Measurements from ENCODE around the gene PPP3CA.

Gene PPP3CA

DNA sequence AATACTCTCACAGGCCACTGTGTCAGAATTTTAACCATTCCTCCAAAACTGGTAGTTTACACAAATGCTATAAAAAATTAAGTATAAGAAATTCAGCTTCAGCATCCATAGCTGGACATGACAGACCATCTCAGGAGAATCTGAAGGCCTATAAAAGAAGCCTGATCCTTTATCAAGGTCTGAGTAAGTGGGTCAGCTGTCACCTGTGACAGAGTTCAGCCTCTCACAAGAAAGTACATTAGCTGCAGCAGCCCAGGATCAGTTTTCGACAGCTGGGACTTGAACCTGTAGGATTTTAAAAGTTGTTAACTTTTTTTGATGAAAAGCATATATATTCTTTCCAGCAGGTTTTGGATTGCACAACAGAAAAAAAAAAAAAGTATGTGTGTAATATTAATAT, 60.7 kb downstream of the PPP3CA start:
- no peak for DNase-seq

DNA sequence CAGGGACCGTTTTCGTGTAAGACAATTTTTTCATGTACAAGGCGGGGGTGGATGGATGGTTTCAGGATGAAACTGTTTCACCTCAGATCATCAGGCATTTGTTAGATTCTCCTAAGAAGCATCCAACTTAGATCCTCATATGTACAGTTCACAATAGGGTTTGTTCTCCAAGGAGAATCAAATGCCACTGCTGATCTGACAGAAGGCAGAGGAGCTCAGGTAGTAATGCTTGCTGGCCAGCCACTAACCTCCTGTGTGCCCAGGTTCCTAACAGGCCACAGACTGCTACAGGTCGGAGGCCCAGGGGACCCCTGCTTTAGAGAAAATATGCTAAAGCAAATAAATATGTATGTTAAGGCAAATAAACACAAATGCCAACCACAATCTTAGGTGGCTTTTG, 61.3 kb downstream of the PPP3CA start:
- DNase-seq: no peak

GRCh38 chr4:101284546-101284945, 62.8 kb downstream of the PPP3CA start:
- no peak for DNase-seq

DNA sequence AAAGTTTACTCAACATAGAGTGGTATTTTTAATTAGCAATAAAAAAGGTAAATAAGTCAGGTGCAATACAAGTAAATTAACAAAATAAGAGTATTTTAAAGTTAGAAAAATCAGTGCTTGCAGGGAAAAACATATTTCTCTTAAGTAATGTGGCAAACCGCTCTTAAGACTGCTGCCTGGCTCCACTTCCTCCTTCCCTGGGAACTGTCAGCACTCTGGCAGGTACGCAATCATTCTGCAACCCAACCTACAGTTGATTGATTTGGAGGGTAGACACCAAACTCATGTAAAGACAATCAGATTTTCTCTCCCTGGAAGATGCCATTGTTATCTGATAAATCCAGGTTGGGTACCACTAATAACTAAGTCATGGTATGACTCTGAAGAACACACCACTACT, 63.9 kb downstream of the PPP3CA start:
- DNase-seq: no peak

- no peak for DNase-seq
Measured at GRCh38 chr4:101282076-101282844, 65.1 kb downstream of the PPP3CA start.

- DNase-seq: no peak
Measured at GRCh38 chr4:101280866-101281600, 66.3 kb downstream of the PPP3CA start.

GRCh38 chr4:101279377-101279871, 67.9 kb downstream of the PPP3CA start:
- no peak for DNase-seq

GRCh38 chr4:101277671-101278070, 69.7 kb downstream of the PPP3CA start:
- no peak for DNase-seq

DNA sequence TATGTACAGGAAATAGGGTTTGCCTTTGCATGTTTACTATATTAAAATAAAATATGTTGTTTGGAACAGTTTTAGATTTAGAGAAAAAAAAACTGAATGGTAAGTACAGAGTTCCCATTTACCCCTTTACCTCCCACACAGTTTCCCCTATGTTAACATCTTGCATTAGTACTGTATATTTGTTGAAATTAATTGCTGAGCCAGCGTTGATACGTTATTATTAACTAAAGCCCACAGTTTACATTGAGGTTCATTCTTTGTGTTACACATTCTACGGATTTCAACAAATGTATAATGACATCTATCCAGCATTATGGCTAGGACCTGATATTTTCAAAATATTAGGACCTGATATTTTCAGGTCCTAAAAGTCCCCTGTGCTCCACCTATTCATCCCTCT, 70.7 kb downstream of the PPP3CA start:
- DNase-seq: no peak

GRCh38 chr4:101274888-101275752, 72.2 kb downstream of the PPP3CA start:
- no peak for DNase-seq

GRCh38 chr4:101271516-101271915, 75.8 kb downstream of the PPP3CA start:
- no peak for DNase-seq

DNA sequence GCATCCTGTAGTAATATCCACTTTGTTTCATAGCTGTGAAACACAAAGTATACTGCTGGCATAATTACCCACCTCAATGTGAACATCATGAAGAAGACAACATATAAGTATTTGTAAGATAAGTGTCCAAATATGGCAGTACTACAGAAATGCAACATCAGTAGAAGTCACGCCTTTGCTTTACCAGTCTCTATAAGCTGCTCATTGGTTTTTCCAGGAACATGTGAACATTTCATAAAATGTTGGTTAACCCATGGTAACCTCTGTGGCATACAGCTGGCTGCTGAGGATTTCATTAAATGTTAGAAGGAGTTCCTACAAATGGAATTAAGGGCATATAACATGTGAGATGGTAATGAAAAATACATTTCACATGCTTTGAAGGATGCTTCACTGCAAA, 77.6 kb downstream of the PPP3CA start:
- DNase-seq: no peak

DNA sequence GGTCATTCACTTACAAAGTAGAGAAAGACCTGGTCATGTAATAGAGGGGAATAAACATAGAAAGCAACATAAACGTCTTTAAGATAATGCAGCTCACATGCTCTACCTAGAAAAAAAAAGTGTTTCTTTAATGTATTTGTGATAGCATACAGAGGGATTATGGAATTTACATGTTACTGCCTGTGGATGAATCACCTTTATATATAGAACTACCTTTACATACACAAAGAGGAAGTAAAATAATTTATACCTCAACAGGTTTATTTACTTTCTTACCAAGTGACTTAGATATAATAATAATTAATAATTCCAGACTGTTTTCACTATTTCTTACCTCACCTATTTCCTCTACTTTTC, 81.5 kb downstream of the PPP3CA start:
- DNase-seq: no peak

GRCh38 chr4:101264993-101265815, 82.1 kb downstream of the PPP3CA start:
- no peak for DNase-seq

DNA sequence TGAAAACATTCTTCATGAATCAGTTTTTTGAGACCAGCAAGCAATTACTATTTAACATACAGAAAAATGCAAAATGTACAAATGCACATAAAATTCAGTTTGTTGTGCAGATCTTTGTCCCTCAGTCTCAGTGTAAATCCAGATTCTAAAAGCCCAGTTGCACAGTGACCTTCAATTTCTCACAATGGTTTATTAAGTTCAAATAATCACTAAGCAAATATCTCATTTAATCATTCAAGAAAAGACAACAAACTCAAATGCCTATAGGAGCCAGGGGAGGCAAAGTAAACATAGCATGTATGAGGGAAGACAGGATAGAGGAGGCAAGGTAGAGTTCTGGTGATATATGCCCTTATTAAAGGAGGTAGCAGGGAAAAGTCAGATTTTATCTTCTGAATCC, 82.8 kb downstream of the PPP3CA start:
- no peak for DNase-seq

- no peak for DNase-seq
Measured at GRCh38 chr4:101262683-101263082, 84.6 kb downstream of the PPP3CA start.

DNA sequence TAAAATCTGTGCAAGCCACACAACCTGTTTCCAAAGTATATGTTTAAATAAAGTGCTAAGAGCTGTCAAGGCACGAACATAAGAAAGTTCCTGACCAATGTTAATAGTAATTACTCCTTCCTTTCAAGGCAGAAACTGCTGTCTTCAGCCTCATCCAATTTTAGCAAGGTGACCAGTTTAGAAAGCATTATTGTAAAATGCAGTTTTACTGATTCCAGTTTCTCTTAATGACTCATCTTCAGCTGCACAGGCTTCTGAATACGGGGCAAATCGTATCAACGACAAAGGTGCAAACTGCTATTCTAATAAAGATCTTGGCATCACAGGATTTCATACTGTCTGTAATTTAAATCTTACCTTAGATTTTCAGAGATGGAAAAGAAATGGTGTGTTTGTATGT, 87.5 kb downstream of the PPP3CA start:
- no peak for DNase-seq

DNA sequence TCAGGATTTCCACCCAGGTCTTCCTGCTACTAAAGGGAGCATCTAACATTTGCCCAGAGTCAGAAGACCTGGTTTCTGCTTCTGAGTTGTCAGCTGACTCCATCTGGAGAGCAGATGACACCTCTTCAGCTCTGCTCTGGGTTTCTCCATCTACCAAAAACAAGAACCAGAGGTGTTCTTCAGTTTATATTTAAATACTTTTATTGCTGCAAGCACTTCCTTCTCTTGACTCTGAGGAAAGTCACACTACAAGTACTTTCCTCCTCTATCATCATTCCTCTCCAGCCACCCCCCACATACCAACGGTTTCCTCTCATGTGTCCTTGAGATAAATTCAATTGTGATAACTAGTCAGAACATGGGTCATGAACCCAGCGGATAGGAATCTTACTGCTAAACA, 88.4 kb downstream of the PPP3CA start:
- DNase-seq: no peak

DNA sequence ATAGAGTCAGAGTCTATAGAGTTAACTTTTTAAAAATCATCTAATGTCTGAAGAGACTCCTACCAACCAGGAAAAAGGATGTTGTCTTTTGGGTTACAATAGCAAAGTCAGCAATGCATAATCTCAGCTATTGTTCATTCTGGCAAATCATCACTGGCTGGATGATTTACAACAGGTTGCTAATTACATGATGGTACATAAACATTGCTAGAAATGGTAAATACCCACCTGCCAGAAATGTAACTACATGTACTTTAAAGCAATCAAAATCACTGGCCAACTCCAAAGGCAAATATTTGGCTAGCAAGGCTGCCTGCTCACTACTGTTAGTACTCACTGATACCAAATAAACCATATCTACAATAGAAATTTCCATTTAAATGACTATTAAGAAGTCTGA, 91.1 kb downstream of the PPP3CA start:
- no peak for DNase-seq

- no peak for DNase-seq
Measured at GRCh38 chr4:101254776-101255175, 92.5 kb downstream of the PPP3CA start.

GRCh38 chr4:101253121-101253520, 94.2 kb downstream of the PPP3CA start:
- DNase-seq: no peak

GRCh38 chr4:101252721-101253120, 94.6 kb downstream of the PPP3CA start:
- no peak for DNase-seq

DNA sequence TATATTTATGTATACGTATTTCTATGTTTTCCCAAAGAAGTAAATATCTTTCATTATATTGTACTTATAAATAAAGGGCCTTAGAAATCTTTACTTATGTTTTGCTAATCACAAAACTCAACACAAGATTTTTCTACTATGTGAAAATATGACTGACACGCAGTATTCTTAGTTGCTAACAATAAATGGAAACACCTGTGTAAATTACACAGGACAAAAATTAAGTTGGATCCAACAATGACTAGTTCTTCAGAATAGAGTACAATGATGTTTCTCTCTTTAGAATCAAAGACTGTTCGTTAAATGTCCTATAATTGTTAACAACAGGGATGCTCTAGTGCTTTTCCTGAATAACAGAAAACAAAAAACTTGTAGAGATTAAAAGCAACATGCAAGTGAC, 96.1 kb downstream of the PPP3CA start:
- DNase-seq: no peak

Data from NCI-H187 treated with DMSO at 0.1 percent for 48 hours (cell line).